MM.1S (cell line): ENCODE results near the gene EZH2.

Experiments used
- CTCF ChIP-seq: fragments of 300-600 bp; sonication (generic); IDR thresholded peaks from 2 replicates; pipeline ENCODE4 v1.5.1; 2016; ENCODE audit warnings: antibody characterized with exemption, low read length, mixed read lengths
- EZH2 ChIP-seq: fragments of 300-600 bp; sonication (generic); optimal IDR thresholded peaks from 2 replicates; pipeline ENCODE3; 2017; ENCODE audit warnings: low read depth, mild to moderate bottlenecking, antibody characterized with exemption, low read length, mixed read lengths
- EZH2phosphoT487 ChIP-seq: fragments of 300-600 bp; sonication (generic); IDR thresholded peaks from 2 replicates; pipeline ENCODE4 v1.6.1; 2018; ENCODE audit warnings: antibody characterized with exemption, low read length

- no peak for TF ChIP-seq EZH2phosphoT487
- no peak for TF ChIP-seq CTCF
- TF ChIP-seq EZH2, result no peak
Measured at GRCh38 chr7:148929176-148929575, 45.1 kb upstream of the EZH2 start.
